ENCODE results near the gene RTL9. TPM values are rescaled to one million over a fixed set of nuclear protein-coding genes. Genes with fewer than 3 reads are reported as not detected.

Gene RTL9
- total RNA-seq (ENCODE audit: unreplicated experiment): not detected
- long read RNA-seq: 0 reads

DNA sequence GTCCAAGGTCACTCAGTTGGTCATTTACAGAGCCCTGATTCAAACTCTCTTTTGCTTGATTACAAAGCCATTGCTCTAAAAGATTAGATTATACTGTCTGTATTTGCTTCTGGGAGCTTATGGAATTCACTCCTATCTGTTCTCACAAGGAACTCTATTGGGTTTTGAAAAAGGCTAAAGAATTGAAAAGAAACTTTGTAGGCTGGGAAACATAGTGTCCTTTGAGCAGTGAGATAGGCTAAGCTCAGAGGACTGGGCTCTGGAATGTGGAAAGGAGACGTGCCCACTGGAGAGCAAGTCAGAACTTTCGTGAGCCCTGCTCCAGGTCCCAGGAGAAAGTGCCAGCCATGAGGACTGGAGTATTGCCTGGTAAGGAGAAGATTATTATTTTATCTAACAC lies at the start of gene RTL9:
TSS of gene RTL9 (plus strand) at position 301 of the 400 bp plus-strand sequence. CDS start 91,770 bp downstream, outside the sequence.
- H3K4me3 Mint-ChIP-seq (ENCODE audit: unreplicated experiment): no peak within 1 kb of the TSS
- H3K9me3 Mint-ChIP-seq (ENCODE audit: unreplicated experiment): no peaks in the 10 kb centered on the region
- DNase-seq (ENCODE audit: low spot score): no peak
- no peaks in the 10 kb centered on the region for H3K4me1 Mint-ChIP-seq (ENCODE audit: unreplicated experiment)
- no peaks in the 10 kb centered on the region for H3K27me3 Mint-ChIP-seq (ENCODE audit: unreplicated experiment)
- no peaks in the 10 kb centered on the region for H3K36me3 Mint-ChIP-seq (ENCODE audit: low read depth, unreplicated experiment)
- no peak within 1 kb of the TSS for H3K27ac Mint-ChIP-seq (ENCODE audit: unreplicated experiment)
- TF ChIP-seq, protein P1, sequence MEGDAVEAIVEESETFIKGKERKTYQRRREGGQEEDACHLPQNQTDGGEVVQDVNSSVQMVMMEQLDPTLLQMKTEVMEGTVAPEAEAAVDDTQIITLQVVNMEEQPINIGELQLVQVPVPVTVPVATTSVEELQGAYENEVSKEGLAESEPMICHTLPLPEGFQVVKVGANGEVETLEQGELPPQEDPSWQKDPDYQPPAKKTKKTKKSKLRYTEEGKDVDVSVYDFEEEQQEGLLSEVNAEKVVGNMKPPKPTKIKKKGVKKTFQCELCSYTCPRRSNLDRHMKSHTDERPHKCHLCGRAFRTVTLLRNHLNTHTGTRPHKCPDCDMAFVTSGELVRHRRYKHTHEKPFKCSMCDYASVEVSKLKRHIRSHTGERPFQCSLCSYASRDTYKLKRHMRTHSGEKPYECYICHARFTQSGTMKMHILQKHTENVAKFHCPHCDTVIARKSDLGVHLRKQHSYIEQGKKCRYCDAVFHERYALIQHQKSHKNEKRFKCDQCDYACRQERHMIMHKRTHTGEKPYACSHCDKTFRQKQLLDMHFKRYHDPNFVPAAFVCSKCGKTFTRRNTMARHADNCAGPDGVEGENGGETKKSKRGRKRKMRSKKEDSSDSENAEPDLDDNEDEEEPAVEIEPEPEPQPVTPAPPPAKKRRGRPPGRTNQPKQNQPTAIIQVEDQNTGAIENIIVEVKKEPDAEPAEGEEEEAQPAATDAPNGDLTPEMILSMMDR (IDR thresholded peaks at IDR 0.05; ENCODE audit: unreplicated experiment): no peak

DNA sequence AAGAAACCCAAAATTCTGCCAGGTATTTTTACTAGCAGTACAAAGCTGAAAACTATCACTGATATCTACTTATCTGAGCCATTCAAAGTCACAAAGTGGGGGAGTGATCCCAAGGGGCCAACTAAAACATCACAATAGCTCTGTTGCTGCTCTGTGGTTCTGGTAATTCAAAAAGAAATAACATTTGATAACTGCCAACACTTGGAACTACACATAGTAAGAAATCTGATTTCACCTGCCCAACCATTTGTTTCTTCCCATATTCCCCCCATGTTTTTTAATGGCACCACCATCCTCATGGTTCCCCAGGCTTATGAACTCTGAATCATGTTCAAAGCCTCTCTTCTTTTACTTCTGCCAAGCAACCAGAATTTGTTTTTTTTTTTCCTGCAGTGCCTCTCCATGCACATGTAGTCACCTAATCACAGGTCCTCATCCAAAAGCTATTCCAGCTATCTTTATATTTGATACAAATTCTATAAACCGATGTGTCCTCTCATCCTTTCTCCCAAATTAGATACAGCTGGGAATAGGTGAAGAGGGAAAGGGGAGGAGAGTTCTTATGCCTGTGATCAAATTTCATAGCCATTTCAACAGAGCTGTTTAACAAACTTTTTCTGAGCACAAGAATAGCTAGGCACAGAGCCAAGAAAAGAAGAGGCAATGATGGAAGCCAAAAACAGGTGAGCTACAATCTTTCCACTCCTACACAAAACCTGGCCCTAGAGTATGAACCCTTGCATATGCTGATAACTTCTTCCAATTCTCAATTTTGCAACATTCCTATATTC lies 48.5 kb upstream of the RTL9 start:
- Mint-ChIP-seq H3K4me1 (ENCODE audit: unreplicated experiment) (peaks cover 5% of the 10 kb centered on the region), H3K27me3 (ENCODE audit: unreplicated experiment) (no peaks in the 10 kb centered on the region), H3K27ac (ENCODE audit: unreplicated experiment) (no peak overlapping the region), H3K4me3 (ENCODE audit: unreplicated experiment) (no peak overlapping the region), H3K9me3 (ENCODE audit: unreplicated experiment) (no peaks in the 10 kb centered on the region), H3K36me3 (ENCODE audit: low read depth, unreplicated experiment) (no peaks in the 10 kb centered on the region)
- TF ChIP-seq, protein P1 (IDR thresholded peaks at IDR 0.05; ENCODE audit: unreplicated experiment): no peak
- no peak for DNase-seq (ENCODE audit: low spot score)

DNA sequence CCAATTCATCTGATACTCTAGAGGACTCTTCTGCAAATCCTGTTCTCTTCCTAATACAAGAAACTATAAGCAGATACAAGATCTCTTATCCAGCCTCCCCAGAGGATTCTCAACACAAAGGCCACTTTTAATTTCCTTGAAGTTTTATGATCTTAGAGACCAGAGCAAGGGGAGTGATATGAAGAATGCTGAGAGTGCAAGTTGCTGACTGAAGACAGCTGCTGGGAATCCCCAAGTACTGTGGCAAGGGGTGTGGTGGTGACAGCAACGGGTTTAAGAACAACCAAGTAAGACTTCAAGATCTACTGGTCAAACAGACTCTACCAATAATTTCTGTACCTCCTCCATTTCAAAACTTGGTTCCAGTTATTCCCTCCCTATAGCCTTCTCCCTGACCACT lies 47.8 kb upstream of the RTL9 start:
- no peak overlapping the region for H3K4me3 Mint-ChIP-seq (ENCODE audit: unreplicated experiment)
- DNase-seq (ENCODE audit: low spot score): no peak
- H3K27me3 Mint-ChIP-seq (ENCODE audit: unreplicated experiment): no peaks in the 10 kb centered on the region
- H3K27ac Mint-ChIP-seq (ENCODE audit: unreplicated experiment): no peak overlapping the region
- H3K4me1 Mint-ChIP-seq (ENCODE audit: unreplicated experiment): peaks cover 5% of the 10 kb centered on the region
- H3K36me3 Mint-ChIP-seq (ENCODE audit: low read depth, unreplicated experiment): no peaks in the 10 kb centered on the region
- TF ChIP-seq, protein P1 (IDR thresholded peaks at IDR 0.05; ENCODE audit: unreplicated experiment): no peak
- H3K9me3 Mint-ChIP-seq (ENCODE audit: unreplicated experiment): no peaks in the 10 kb centered on the region

DNA sequence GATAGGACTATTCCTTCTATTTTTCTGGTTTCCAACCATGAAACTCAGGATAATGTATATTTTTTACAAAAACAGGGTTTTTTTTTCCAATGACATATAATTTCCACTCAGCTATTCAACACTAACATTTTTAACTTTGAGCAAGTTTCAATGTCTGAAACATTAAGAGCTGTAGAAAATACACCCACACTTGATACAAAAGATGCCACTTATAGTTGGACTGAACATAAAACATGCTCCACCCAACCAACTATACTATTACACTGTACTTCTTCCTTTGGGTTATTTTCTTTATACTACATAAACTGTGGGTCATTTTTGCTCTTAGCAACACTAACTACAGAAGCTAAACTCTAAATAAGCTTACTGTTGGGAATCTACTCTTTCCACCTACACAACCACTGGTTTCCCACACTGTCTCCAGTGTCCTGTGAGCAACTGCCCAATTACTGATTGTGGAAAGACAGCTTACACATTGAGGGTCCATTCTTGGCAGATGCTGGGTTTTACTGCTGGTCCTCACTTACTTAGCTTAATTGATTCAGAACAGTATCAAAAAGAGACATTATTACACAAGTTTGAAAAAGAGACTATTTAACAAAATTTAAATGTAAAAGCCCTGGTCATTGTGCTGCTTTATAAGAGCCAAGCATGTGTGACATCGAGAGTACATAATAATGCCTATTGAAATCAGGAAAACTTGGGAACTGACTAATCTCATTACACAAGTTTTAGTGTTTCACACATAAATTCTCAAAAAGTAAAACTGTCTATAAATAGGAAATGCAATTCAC lies 47.0 kb upstream of the RTL9 start:
- H3K36me3 Mint-ChIP-seq (ENCODE audit: low read depth, unreplicated experiment): no peaks in the 10 kb centered on the region
- H3K9me3 Mint-ChIP-seq (ENCODE audit: unreplicated experiment): no peaks in the 10 kb centered on the region
- no peak overlapping the region for H3K4me3 Mint-ChIP-seq (ENCODE audit: unreplicated experiment)
- H3K27me3 Mint-ChIP-seq (ENCODE audit: unreplicated experiment): peaks cover under 1% of the 10 kb centered on the region
- TF ChIP-seq, protein P1 (IDR thresholded peaks at IDR 0.05; ENCODE audit: unreplicated experiment): no peak
- H3K27ac Mint-ChIP-seq (ENCODE audit: unreplicated experiment): no peak overlapping the region
- no peak for DNase-seq (ENCODE audit: low spot score)
- H3K4me1 Mint-ChIP-seq (ENCODE audit: unreplicated experiment): peaks cover 5% of the 10 kb centered on the region

All from endothelial cell (in vitro differentiated cells).